Activated CD4-positive, alpha-beta memory T cell treated with anti-CD3 and anti-CD28 coated beads for 36 hours (primary cell): ENCODE measurements around the gene SIRT7. TPM values are rescaled to one million over a fixed set of nuclear protein-coding genes. Genes with fewer than 3 reads are reported as not detected.
A peak's percentile ranks its signal among the peaks of the same experiment; 100 is the strongest.
"Not testable (repeated sequence)": the region's sequence is repeated elsewhere in the genome, so short reads cannot be mapped to it uniquely, and the experiment has no call there.

Experiments
- CTCF ChIA-PET: fragments of 350-600 bp; sonication (Branson Sonifier 250); formaldehyde crosslinking; loops from one replicate; lab custom pipeline; 2021; ENCODE audit warnings: antibody characterized with exemption, inconsistent platforms; lab: Charles Lee
- POLR2A ChIA-PET: fragments of 350-600 bp; sonication (Branson Sonifier 250); formaldehyde crosslinking; loops from one replicate; lab custom pipeline; 2021; ENCODE audit warnings: antibody characterized with exemption; lab: Charles Lee
- DNase-seq: peaks from one replicate; pipeline ENCODE4 v3.0.0-alpha.2; 2020
- H3K27ac Mint-ChIP-seq: one replicate; pipeline ENCODE4 v1.8.0; 2021; ENCODE audit warnings: mixed read lengths
- H3K27me3 Mint-ChIP-seq: one replicate; pipeline ENCODE4 v1.8.0; 2021; ENCODE audit warnings: mixed read lengths
- H3K36me3 Mint-ChIP-seq: one replicate; pipeline ENCODE4 v1.8.0; 2021; ENCODE audit warnings: mixed read lengths
- H3K4me1 Mint-ChIP-seq: one replicate; pipeline ENCODE4 v1.8.0; 2021; ENCODE audit warnings: low read depth, mixed read lengths
- H3K4me3 Mint-ChIP-seq: one replicate; pipeline ENCODE4 v1.8.0; 2021; ENCODE audit warnings: mild to moderate bottlenecking, mixed read lengths
- H3K9me3 Mint-ChIP-seq: one replicate; pipeline ENCODE4 v1.8.0; 2021; ENCODE audit warnings: mixed read lengths
- intact Hi-C: fragments of 100-400 bp; cut with micrococcal nuclease; formaldehyde crosslinking; loops from one replicate; pipeline ENCODE4 v1.15.1; 2023
- total RNA-seq, 2 experiments: library from RNA; stranded (reverse); gene quantifications; one replicate each; pipeline ENCODE4 v1.2.3, GENCODE V29; 2021

SIRT7 gene
- total RNA-seq, 2 experiments from 2014 or later = 32.0 to 33.1 TPM

DNA sequence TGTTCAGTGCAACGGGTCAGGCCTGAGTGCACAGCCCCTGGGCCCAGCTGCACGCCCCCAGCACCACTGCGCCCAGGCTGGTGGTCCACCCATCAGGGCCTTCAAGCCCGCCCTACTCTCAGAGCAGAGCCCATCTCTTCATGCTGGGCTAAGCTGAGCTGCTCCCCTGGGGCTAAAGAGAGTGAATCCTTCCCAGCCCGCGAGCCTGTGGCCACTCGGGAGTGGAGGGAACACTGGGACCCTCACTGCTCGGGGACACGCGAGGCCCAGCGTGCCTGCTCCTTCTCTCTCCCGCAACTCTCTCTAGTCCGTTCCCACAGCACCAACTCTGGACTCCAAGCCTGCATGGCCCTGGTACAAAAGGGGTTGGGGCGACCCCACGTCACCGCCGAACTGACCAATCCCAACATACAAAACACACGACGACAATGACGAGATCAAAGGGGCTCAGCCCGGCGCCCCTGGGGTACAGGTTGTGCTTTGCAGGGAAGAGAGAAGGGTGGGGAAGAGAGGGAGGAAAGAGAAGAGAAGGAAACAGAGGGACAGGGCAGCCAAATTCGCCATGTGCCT is 4.1 kb upstream of the SIRT7 start:
- H3K27me3 Mint-ChIP-seq = no peaks in the 10 kb centered on the region
- DNase-seq = no peak
- intact Hi-C loops = no loop called here
- H3K4me1 Mint-ChIP-seq = peaks cover 27% of the 10 kb centered on the region
- ChIA-PET POLR2A (no interaction called here), CTCF (interaction anchor here (0.6 kb wide), 1 partner anchor 73 kb away, joined by 3 read pairs; no protein-coding TSS in a partner anchor)
- H3K9me3 Mint-ChIP-seq = no peaks in the 10 kb centered on the region
- H3K36me3 Mint-ChIP-seq = peaks cover 9% of the 10 kb centered on the region
- no peak overlapping the region for H3K27ac Mint-ChIP-seq
- H3K4me3 Mint-ChIP-seq = no peak overlapping the region

DNA sequence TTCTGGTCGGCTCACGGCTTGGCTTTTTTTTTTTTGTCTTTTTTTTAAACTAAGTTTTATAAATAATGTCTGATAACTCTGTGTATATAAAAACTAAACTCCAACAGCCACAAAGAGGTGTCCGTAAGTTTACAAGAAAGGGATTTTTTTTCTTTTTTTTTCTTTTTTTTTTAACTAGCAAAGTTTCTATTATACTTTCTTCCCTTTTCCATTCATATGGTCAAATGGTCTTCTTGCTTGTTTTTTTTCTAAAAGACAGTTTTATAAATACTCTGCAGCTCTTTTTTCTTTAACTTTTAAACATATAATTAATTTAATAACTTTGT is 3.5 kb upstream of the SIRT7 start:
- H3K9me3 Mint-ChIP-seq = no peaks in the 10 kb centered on the region
- CTCF ChIA-PET = interaction anchor here (0.6 kb wide), 2 partner anchors 73 to 247 kb away, joined by 3 read pairs; no protein-coding TSS in a partner anchor
- H3K36me3 Mint-ChIP-seq = peaks cover 13% of the 10 kb centered on the region
- DNase-seq = no peak
- no peak overlapping the region for H3K27ac Mint-ChIP-seq
- POLR2A ChIA-PET = no interaction called here
- H3K27me3 Mint-ChIP-seq = no peaks in the 10 kb centered on the region
- intact Hi-C loops = no loop called here
- peaks cover 30% of the 10 kb centered on the region for H3K4me1 Mint-ChIP-seq
- no peak overlapping the region for H3K4me3 Mint-ChIP-seq

- Mint-ChIP-seq H3K4me3 (no peak overlapping the region), H3K9me3 (no peaks in the 10 kb centered on the region), H3K4me1 (peaks cover 27% of the 10 kb centered on the region), H3K27me3 (no peaks in the 10 kb centered on the region), H3K27ac (no peak overlapping the region), H3K36me3 (peaks cover 16% of the 10 kb centered on the region)
- no peak for DNase-seq
- ChIA-PET CTCF (interaction anchor here (0.6 kb wide), 1 partner anchor 246 kb away, joined by 3 read pairs; no protein-coding TSS in a partner anchor), POLR2A (no interaction called here)
- intact Hi-C loops = no loop called here
These were observed 2.9 kb upstream of the SIRT7 start for GRCh38 chr17:81920612-81921536.

DNA sequence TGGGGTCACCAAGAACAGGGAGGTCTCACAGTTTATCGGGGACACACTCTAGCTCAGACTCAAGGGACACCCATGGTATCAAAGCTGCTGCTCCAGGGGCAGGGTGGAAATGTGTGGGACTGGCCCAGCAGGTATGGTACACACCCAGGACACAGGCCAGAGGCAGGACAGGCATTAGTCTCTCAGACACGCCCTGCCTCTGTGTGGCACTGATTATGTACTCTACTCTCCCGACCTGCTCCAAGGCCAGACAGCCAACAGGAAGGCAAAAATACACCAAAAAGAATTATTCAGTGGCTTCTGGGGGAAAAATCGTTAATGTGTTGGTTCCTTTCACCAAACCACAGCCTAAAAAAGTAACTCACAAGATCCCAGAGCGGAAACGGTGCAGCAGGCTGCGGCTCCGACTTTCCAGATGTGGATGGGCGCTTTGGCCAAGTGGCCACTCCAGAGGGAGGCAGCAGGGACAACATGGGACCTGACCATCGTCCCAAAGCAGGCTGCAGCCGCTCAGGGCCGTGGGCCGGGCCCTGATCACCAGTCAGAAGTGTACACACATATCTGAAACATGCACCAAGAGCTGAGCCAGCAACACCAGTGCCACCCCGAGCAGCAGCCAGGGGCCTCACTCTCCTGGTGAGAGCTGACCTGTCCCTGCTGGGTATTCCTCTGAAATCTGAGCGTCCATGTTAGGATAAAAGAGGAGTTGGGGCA is 1.0 kb upstream of the SIRT7 start:
- ChIA-PET CTCF (interaction anchor here (0.5 kb wide), 1 partner anchor 40 kb away, joined by 3 read pairs; no protein-coding TSS in a partner anchor), POLR2A (no interaction called here)
- Mint-ChIP-seq H3K9me3 (no peaks in the 10 kb centered on the region), H3K4me3 (no peak overlapping the region), H3K27me3 (no peaks in the 10 kb centered on the region), H3K4me1 (peaks cover 24% of the 10 kb centered on the region), H3K27ac (no peak overlapping the region), H3K36me3 (peaks cover 24% of the 10 kb centered on the region)
- DNase-seq = no peak
- intact Hi-C loops = loop anchor here (1.0 kb wide), 1 partner anchor 58 kb away; the partner anchor contains the start of gene ASPSCR1

GRCh38 chr17:81918333-81918669 is 325 bp upstream of the SIRT7 start:
- H3K4me3 Mint-ChIP-seq = peak overlapping the region; percentile 85
- peaks cover 25% of the 10 kb centered on the region for H3K36me3 Mint-ChIP-seq
- H3K9me3 Mint-ChIP-seq, POLR2A ChIA-PET, H3K27me3 Mint-ChIP-seq, CTCF ChIA-PET, DNase-seq, intact Hi-C loops: not testable (repeated sequence)
- H3K4me1 Mint-ChIP-seq = peaks cover 24% of the 10 kb centered on the region
- H3K27ac Mint-ChIP-seq = peak overlapping the region; percentile 75

- Mint-ChIP-seq H3K27ac (peak overlapping the region; percentile 54), H3K4me1 (peaks cover 24% of the 10 kb centered on the region), H3K36me3 (peaks cover 30% of the 10 kb centered on the region), H3K9me3 (no peaks in the 10 kb centered on the region), H3K27me3 (no peaks in the 10 kb centered on the region), H3K4me3 (peak overlapping the region; percentile 85)
- DNase-seq = peak; percentile 48
- CTCF ChIA-PET = interaction anchor here (1.5 to 1.9 kb wide), 3 partner anchors 43 to 104 kb away, joined by 4 to 8 read pairs (median 7); no protein-coding TSS in a partner anchor
- intact Hi-C loops = no loop called here
- POLR2A ChIA-PET = interaction anchor here (0.9 to 1.5 kb wide), 4 partner anchors 8 to 114 kb away, joined by 3 to 7 read pairs (median 3); no protein-coding TSS in a partner anchor
These were observed 1.6 kb downstream of the SIRT7 start for GRCh38 chr17:81916234-81917001.

GRCh38 chr17:81915331-81915730 is 2.6 kb downstream of the SIRT7 start:
- DNase-seq = no peak
- intact Hi-C loops = no loop called here
- H3K4me1 Mint-ChIP-seq = peaks cover 24% of the 10 kb centered on the region
- CTCF ChIA-PET = no interaction called here
- H3K36me3 Mint-ChIP-seq = peaks cover 26% of the 10 kb centered on the region
- no peaks in the 10 kb centered on the region for H3K9me3 Mint-ChIP-seq
- no peak overlapping the region for H3K27ac Mint-ChIP-seq
- H3K4me3 Mint-ChIP-seq = no peak overlapping the region
- no peaks in the 10 kb centered on the region for H3K27me3 Mint-ChIP-seq
- POLR2A ChIA-PET = no interaction called here

DNA sequence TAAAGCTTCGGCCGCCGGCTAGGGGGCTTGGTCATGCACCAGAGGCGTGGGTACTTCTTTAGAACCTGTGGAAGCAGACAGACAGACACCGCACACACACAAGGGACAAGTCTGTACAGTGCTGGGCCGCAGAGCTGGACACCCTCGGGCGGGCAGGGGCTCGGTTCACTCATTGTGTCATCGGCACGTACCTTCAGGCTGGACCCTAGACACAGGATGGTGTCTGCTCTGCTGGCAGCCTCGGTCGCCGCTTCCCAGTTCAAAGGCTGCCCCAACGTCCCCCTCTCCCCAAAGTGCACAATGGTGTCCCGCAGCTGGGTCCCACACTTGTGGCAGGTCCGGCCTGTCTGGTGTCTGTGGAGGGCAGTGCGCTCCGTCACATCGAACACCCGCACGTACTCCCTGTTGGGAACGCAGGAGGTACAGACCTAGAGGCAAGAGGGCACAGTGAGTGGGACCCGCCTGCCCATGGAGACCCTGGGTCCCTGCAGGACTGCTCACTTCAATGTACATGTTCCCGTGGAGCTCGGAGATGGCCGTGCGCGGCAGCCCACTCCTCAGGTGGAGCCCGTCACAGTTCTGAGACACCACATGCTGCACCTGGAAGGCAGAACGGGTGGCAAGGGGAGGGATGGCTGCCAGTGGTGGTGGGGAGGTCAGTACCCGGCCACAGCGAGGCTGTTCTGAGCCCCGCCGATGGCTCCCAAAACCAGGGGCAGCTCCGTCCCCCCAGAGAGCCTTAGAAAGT is 3.7 kb downstream of the SIRT7 start:
- CTCF ChIA-PET = no interaction called here
- peaks cover 26% of the 10 kb centered on the region for H3K36me3 Mint-ChIP-seq
- H3K4me3 Mint-ChIP-seq = no peak overlapping the region
- DNase-seq = no peak
- H3K9me3 Mint-ChIP-seq = no peaks in the 10 kb centered on the region
- H3K27me3 Mint-ChIP-seq = no peaks in the 10 kb centered on the region
- POLR2A ChIA-PET = no interaction called here
- H3K4me1 Mint-ChIP-seq = peaks cover 26% of the 10 kb centered on the region
- intact Hi-C loops = loop anchor here (5.0 kb wide), 2 partner anchors 42 to 48 kb away; partner anchors contain the start of genes ARHGDIA and NOTUM
- H3K27ac Mint-ChIP-seq = no peak overlapping the region

GRCh38 chr17:81913394-81914102 is 4.4 kb downstream of the SIRT7 start:
- ChIA-PET CTCF (interaction anchor here (0.6 to 0.7 kb wide), 2 partner anchors 22 to 106 kb away, joined by 3 to 4 read pairs; partner anchors contain the start of gene ANAPC11), POLR2A (no interaction called here)
- Mint-ChIP-seq H3K27me3 (no peaks in the 10 kb centered on the region), H3K4me1 (peaks cover 24% of the 10 kb centered on the region), H3K36me3 (peaks cover 27% of the 10 kb centered on the region), H3K27ac (no peak overlapping the region), H3K4me3 (no peak overlapping the region), H3K9me3 (no peaks in the 10 kb centered on the region)
- DNase-seq = no peak
- intact Hi-C loops = loop anchor here (5.0 kb wide), 2 partner anchors 41 to 49 kb away; partner anchors contain the start of genes ARHGDIA and NOTUM
